GM08714 (cell line): ENCODE results near the gene ZBTB48.

ENCODE experiments used
- H3K4me3 ChIP-seq: fragments of 200-500 bp; sonication (Bioruptor generic); 2 replicates; pipeline ENCODE4 v1.5.1; 2014; ENCODE audit warnings: mild to moderate bottlenecking, low read length, inconsistent platforms
- ZNF274 ChIP-seq: IDR thresholded peaks from 2 replicates; pipeline ENCODE4 v1.6.1; 2012; ENCODE audit warnings: mild to moderate bottlenecking, low read depth, low read length

The ZBTB48 gene

DNA sequence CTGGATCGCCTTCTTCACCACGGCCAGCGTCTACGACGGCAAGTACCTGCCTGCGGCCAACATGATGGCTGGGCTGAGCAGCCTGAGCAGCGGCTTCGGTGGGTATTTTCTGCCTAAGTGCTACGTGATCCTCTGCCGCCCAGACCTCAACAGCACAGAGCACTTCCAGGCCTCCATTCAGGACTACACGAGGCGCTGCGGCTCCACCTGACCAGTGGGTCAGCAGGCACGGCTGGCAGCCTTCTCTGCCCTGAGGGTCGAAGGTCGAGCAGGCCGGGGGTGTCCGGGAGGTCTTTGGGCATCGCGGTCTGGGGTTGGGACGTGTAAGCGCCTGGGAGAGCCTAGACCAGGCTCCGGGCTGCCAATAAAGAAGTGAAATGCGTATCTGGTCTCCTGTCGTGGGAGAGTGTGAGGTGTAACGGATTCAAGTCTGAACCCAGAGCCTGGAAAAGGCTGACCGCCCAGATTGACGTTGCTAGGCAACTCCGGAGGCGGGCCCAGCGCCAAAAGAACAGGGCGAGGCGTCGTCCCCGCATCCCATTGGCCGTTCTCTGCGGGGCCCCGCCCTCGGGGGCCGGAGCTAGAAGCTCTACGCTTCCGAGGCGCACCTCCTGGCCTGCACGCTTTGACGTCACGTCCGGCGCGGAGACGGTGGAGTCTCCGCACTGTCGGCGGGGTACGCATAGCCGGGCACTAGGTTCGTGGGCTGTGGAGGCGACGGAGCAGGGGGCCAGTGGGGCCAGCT, at the start of gene ZBTB48:
TSS of gene ZBTB48 (plus strand) at position 621 of the 745 bp plus-strand sequence. CDS start 616 bp downstream, outside the sequence.
- no peak for TF ChIP-seq ZNF274
- peak within 1 kb of the TSS; percentile 78 for H3K4me3 ChIP-seq

DNA sequence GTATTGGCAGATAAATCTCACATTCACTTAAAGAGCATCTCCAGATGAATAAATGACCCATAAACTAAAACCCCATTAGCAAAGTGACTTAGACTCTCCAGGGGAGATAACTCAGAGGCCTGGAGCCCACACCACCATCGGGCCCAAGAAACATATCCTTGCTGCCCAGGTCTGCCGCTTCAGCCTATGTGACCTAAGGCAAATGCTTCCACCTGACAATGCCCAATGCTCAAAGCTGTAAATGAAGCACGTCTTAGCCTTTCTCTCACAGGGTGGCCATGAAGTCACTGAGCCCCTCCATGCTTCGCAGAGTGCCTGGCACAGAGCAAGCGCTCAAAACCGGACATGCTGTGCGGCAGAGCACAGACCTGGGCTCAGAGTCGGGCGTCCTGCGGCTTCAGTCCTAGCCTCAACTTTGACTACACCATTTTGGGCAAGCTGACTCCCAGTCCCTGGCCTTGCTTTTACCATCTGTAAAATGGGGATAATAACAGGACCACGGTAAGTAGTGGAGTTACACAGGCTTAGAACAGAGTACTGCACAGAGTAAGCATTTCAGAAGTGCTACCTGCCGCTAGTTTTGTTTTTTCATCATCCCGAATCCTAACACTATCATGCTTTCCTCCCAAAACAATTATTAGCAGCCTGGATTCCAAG, 49.2 kb upstream of the ZBTB48 start:
- no peak for TF ChIP-seq ZNF274
- H3K4me3 ChIP-seq = no peak overlapping the region

DNA sequence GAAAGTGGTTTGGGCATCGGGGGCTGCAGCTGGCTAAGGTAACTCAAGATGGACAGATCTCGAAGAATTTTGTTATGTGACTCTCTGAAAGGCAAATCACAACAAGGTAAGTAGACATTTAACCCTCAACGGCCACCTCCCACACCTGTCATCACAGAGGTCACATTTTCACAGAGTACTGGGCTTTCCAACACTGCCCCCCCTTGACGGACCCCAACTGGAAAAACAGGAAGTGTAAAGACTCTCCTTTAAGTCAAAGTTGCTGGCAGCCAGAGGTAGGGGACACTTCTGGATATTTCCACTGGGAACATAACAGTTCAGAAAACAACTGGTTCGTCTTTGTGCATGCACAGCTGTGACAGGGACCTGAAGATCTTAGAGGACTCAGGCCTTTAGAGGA, 47.8 kb upstream of the ZBTB48 start:
- TF ChIP-seq ZNF274 = no peak

DNA sequence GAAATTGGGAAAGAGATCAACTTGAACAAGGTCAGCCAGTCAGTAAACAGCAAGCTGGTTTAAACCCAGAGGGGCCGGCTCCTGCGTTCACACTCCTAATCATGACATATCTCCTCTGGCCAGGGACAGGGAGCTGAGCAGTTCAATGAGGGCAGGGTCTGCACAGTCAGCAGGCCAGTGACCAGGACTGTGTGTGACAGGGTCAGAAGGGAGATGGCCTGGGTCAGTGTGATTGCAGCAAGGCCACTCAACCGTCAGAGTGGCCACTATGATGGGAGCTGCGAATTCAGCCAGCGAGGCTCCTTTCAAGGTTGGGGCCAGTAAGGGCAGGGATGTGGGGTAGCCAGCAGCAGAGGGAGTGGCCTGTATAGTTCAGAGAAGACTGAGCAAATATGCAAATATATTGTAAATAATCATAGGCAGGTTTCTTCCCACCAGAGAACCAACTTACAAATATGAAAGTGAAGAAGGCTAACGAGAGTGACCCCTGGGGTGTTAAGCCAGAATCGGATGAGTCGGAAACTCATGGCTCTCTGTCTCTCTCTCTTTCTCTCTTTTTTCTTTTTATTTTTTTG, 45.5 kb upstream of the ZBTB48 start:
- no peak overlapping the region for H3K4me3 ChIP-seq
- TF ChIP-seq ZNF274 = no peak

More for the DNA sequence above, 47.8 kb upstream of the ZBTB48 start:
- no peak overlapping the region for H3K4me3 ChIP-seq

DNA sequence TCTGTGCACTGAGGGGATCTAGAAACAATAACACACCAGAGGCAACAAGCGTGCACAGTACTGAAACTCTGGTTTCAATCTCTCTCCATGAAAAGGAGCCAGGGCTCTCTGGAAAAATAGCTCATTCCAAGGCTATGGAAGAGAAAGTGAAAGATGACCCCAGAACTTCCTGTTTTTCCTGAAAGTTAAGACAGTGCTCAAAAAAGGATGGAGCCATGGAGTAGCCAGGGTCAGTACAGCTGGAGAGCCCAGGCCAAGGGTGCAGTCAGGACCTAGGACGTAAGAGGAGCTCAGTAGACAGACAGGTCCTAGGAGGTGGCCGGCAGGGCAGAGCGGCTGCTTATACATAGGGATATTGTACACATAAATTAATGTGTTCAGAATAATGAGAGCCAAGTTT, 44.6 kb upstream of the ZBTB48 start:
- H3K4me3 ChIP-seq = no peak overlapping the region
- no peak for TF ChIP-seq ZNF274

DNA sequence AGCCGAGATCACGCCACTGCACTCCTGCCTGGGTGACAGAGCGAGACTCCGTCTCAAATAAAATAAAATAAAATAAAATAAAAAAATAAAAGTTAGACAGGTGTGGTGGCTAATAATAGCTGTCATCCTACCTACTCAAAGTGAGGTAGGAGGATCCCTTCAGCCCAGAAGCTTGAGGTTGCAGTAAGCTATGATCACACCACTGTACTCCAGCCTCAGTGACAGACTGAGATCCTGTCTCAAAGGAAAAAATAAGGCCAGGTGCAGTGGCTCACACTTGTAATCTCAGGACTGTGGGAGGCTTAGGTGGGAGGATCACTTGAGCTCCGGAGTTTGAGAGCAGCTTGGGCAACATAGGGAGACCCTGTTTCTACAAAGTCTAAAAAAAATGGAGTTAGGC, 43.5 kb upstream of the ZBTB48 start:
- no peak overlapping the region for H3K4me3 ChIP-seq

DNA sequence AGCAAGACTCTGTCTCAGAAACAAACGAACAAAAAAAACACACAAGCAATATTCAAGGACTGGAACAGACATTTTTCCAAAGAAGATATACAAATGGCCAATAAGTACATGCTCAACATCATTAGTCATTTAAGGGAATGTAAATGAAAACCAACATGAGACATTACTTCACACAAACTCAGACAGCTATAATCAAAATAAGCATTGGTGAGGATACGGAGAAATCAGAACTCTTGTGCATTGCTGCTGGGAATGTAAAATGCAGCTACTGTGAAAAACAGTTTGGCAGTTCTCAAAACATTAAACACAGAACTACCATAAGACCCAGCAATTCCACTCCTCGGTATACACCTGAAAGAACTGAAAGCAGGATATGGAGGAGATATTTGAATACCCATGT, 40.8 kb upstream of the ZBTB48 start:
- no peak for TF ChIP-seq ZNF274
- H3K4me3 ChIP-seq = no peak overlapping the region

More for the DNA sequence above, 43.5 kb upstream of the ZBTB48 start:
- no peak for TF ChIP-seq ZNF274

DNA sequence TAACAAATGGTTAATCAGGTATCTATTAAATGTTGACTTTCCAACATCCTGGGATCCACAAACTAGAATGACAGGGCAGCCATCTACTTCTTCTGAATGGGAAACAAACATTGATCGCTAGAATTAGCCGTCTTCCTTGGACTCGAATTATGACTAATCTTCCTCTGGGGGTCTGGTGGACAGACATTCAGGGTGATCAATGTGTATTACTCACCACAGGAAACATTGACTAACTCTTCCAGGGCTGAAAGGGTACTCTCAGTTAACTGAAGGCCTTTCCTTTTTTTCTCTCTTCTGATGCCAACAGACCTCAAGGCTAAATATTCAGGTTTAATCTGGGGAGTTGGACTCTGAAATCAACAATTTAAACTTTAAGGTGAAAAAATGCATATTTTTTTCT, 35.0 kb upstream of the ZBTB48 start:
- H3K4me3 ChIP-seq = no peak overlapping the region
- TF ChIP-seq ZNF274 = no peak

DNA sequence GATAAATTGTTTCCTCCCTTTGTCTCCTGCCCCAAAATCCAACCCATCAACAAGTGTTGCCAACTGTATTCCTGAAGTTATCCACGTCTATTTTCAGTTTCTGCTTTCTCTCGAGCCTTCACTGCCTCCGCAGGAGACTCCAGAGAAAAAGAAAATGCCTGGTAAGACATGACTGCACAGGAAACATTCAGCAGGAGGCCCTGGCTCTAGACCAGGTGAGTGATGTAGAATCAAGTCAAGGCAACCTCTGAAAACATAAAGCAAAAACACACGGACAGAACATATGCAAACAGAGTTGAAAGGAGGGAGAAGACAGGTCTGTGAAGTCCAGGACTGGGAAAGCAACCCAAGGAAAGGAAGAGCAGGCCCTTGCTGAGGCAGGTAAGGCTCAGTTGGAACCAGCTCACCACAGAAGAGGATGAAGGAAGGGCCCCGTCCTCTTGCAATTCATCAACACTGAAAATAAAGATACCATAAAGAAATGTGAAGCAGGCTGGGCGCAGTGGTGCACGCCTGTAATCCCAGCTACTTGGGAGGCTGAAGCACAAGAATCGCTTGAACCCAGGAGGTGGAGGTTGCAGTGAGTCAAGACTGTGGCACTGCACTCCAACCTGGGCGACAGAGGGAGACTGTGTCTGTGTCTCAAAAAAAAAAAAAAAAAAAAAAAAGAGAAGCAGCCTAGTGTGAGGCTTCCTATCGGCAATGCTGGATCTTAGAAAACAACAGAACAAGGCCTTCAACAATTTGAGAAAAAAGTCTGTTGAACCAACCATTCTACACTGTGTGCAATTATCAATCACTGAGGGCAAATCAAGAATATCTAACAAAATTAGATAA, 34.3 kb upstream of the ZBTB48 start:
- no peak overlapping the region for H3K4me3 ChIP-seq
- no peak for TF ChIP-seq ZNF274

DNA sequence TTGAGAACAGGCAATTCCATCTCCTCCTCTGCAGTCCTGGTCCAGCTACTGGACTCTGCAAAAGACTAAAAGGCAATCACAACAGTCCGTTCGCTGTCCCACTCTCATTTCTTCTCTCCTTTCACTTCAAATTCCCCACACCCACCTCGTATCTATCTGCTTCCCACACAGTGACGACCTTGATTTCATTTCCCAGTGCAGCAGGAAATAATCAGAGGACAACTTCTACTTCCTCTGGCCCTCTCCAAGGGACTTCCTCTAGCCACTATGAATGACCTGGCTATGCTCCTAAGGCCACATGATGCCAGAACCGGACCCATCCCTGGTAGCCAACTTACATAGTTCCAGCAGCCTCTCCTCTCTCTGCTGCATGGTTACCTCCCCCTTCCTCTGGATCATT, 33.5 kb upstream of the ZBTB48 start:
- no peak for TF ChIP-seq ZNF274
- H3K4me3 ChIP-seq = no peak overlapping the region

DNA sequence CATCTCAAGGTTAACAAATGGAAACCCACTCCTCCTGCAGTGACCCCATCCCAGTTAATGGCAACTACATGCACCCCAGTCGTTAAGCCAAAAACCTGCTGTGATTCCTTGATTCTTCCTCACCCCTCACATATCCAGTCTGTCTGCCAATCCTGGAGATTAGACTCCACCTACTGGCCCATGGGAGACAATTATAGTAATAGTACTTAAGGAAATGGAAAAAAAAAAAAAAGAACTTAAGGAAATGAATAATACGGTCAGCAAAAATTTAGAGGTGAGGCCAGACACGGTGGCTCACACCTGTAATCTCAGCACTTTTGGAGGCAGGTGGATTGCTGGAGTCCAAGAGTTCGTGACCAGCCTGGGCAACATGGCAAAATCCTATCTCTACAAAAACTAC, 32.5 kb upstream of the ZBTB48 start:
- TF ChIP-seq ZNF274 = no peak
- no peak overlapping the region for H3K4me3 ChIP-seq

DNA sequence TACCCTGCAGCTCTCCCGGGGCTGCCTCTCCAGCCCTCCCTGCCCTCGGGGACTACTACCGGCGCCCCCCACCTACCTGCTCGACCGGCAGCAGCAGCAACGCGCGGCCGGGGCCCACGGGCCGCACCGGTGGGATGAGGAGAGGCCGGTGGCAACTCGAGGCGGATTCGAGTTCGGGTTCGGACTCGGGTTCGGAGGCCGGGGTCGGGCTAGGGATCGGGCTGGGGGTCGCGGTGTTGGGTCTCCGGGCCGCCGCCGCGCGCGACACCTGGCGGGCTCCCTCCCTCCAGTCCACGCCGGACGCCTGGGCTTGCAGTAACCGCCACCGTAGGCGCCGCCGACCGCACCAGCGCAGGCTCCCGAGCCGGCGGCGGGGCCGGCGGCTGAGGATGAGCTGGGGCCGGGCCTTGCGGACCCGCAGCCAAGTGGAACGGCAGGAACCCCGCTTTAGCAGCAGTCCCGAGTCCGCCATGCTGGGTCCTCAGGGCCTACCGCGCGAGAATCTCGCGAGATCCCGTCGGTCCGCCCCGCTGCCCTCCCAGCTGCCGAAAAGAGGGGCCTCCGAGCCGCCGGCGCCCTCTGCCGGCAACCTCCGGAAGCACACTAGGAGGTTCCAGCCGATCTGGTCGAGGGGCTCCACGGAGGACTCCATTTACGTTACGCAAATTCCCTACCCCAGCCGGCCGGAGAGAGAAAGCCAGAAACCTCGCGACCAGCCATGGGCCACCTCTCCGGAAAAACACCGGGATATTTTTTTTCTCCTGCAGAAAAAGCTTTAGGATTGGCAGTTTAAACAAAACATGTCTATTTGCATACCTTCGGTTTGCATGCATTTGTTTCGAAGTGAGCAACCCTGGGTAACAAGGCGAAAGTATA, 25.5 kb upstream of the ZBTB48 start, which contains the start of gene NOL9:
TSS of gene NOL9 (minus strand) at position 483 of the 876 bp plus-strand sequence. CDS start at position 472, 11 bp downstream.
- TF ChIP-seq ZNF274 = no peak

More for the DNA sequence above, 25.5 kb upstream of the ZBTB48 start, which contains the start of gene NOL9:
- peak within 1 kb of the TSS; percentile 94 for H3K4me3 ChIP-seq
